GM19468 (cell line): ENCODE measurements around the gene RRM2.
A peak's percentile ranks its signal among the peaks of the same experiment; 100 is the strongest.
"Not testable (repeated sequence)": the region's sequence is repeated elsewhere in the genome, so short reads cannot be mapped to it uniquely, and the experiment has no call there.

ENCODE experiments used
- ATAC-seq: cut with Tn5 transposase; IDR thresholded peaks from one replicate; pipeline ENCODE4 v1.9.1; 2021; ENCODE audit warnings: mild to moderate bottlenecking, moderate library complexity, moderate number of reproducible peaks; ENCODE audit not compliant: unreplicated experiment; ENCODE audit errors: extremely low read depth

Gene RRM2

DNA sequence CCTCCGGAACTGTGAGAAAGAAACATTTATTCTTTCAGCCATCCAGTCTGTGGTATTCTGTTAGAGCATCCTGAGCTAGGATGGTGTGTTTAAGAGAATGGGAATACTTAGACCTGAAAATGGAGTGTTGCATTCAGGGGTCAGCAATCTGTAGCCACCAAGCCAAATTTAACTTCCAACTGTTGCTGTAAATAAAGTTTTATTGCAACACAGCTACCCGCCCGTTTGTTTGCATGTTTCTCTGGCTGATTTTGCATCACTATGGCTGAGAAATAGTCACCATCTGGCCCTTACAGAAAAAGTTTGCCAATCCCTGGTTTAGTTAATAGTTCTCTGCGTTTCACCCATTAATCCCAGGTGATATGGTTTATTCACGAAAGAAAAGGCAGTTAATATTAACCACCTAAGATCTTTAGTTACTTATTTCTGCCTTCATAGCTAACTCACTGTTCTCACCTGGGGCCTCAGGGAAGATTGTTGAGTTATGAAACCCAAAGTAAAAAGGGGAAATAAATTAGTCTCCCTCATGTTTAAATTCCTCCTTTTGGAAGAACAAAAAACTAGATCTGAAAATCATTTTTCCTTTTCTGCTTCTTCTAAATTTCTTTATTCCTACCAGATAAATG lies 32.9 kb upstream of the RRM2 start:
- ATAC-seq = peak; percentile 20

DNA sequence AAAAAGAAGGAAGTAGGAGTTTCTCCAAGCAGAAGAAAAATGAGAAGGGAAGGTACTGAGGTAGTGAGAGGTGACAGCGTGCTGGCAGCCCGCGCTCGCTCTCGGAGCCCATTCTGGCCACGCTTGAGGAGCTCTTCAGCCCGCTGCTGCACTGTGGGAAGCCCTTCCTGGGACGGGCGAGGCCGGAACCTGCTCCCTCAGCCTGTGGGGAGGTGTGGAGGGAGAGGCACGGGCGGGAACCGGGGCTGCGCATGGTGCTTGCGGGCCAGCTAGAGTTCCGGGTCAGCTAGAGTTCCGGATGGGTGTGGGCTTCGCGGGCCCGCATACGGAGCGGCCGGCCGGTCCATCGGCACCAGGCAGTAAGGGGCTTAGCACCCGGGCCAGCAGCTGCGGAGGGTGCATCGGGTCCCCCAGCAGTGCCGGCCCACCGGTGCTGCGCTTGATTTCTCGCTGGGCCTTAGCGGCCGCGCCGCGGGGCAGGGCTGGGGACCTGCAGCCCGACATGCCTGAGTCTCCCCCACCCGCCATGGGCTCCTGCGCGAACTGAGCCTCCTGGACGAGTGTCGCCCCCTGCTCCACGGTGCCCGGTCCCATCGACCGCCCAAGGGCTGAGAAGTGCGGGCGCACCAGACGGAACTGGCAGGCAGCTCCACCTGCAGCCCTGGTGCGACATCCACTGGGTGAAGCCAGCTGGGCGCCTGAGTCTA lies 31.2 kb upstream of the RRM2 start:
- ATAC-seq = no peak

- not testable (repeated sequence) for ATAC-seq
Measured at GRCh38 chr2:10091889-10092244, 30.7 kb upstream of the RRM2 start.

DNA sequence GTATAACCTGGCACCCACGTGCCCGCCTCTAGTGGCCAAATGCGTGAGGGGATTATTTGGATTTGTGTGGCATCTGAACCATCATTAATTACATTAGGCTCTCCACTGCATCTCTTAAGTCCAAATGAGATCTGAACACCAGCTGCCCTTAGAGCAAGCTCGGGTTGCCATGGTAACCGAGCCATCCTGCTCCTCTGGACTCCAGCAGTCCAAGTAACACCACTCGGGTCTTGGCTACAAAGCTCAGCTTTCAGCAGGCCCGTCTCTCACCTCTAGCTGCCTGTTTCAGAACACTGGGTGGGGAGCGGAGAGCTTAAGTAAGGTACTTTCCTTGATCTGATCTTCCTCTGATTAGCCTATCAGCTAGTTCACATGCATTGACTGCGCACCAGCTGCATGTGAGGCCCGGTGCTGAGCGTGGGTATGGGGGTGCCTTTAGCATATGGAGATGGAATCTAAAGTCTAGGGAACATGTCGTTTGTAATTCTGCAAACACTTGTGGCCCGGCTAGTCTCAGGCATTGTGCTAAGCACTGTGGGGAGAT lies 28.2 kb upstream of the RRM2 start:
- ATAC-seq = no peak

GRCh38 chr2:10095175-10095574 lies 27.4 kb upstream of the RRM2 start:
- no peak for ATAC-seq

GRCh38 chr2:10096641-10097040 lies 25.9 kb upstream of the RRM2 start:
- no peak for ATAC-seq

GRCh38 chr2:10097352-10098148 lies 25.0 kb upstream of the RRM2 start:
- ATAC-seq = no peak

- no peak for ATAC-seq
Measured at GRCh38 chr2:10101491-10101890, 21.0 kb upstream of the RRM2 start.

DNA sequence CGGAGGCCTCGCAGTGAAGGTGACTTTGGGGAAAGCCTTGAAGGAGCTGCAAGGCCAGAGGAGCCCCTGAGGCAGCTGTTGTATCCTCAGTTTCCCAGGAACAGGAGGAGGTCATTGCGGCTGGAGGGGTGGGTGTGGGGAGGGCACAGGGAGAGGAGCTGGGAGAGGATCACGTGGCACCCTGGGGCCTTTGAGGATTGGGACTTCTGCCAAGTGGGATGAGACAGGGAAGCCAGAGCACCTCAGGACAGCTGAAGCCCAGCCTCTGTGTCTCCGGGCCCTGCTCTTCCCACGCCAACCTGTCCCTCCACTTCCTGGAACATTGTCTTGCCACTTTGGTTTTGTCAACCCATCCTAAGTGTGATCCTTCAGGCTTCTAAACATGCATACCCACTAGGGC lies 19.4 kb upstream of the RRM2 start:
- no peak for ATAC-seq

GRCh38 chr2:10104906-10105305 lies 17.6 kb upstream of the RRM2 start:
- not testable (repeated sequence) for ATAC-seq

- no peak for ATAC-seq
Measured at GRCh38 chr2:10109311-10109710, 13.2 kb upstream of the RRM2 start.

DNA sequence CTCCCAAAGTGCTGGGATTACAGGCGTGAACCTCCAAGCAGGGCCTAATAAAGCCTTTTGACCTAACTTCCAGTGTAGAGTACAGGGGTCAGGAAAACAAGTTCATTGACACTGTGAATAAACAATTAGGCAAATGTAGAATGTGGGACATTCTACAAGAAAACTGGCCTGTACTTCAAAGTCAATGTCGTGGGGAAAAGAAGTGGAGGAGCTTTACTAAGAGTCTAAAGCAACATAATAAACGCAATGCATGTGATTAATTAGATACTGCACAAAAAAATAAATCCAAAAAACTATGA lies 3.6 kb upstream of the RRM2 start:
- ATAC-seq = no peak

GRCh38 chr2:10119601-10120157 lies 2.9 kb upstream of the RRM2 start:
- no peak for ATAC-seq

- peak; percentile 13 for ATAC-seq
Measured at GRCh38 chr2:10120158-10120876, 2.2 kb upstream of the RRM2 start.

DNA sequence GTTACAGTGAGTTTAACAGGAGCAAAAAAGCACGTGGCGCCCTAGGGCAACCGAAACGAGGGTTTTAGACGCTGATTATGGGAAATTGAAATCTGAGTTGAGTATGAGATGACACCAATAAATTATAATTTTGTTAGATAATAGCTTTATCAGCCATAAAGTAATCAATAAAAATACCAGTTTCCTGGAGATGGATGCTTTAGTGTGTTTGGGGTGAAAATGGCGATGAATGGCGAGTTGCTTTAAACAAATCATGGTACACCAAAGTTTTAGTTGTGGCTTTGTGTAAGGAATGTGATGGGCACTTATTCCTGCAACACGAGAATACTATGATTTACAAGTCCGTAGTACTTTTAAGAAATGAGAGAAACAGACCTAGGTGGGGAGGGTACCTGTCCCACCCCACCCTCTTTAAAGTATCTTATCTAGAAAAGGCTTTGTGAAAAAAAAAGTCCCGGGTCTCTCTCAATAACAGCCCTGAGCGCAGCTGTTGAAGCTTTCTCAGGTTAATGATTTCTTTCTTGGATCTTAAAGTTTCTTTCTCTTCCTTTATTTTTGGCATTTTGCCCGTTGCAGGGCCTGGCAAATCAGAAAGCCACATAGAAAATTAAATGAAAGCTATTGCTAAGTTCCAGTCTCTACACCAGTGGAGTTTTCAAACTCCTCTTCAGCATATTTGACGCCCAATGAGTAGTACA lies 1.5 kb upstream of the RRM2 start:
- no peak for ATAC-seq

DNA sequence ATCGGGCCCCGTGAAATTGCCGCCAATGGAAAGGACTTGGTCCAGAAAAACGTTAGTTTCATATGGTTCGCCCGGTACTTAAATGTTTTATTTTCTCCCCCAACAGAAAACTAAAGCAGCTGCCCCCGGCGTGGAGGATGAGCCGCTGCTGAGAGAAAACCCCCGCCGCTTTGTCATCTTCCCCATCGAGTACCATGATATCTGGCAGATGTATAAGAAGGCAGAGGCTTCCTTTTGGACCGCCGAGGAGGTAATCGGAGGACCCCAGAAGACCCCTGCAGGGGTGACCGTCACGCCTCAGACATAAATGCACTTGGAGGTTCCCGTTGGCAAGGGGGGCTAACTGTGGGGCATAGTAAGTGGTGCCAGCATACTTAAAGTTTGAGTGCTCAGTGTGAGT lies 742 bp downstream of the RRM2 start:
- ATAC-seq = no peak

GRCh38 chr2:10124538-10125045 lies 2.1 kb downstream of the RRM2 start:
- ATAC-seq = no peak

DNA sequence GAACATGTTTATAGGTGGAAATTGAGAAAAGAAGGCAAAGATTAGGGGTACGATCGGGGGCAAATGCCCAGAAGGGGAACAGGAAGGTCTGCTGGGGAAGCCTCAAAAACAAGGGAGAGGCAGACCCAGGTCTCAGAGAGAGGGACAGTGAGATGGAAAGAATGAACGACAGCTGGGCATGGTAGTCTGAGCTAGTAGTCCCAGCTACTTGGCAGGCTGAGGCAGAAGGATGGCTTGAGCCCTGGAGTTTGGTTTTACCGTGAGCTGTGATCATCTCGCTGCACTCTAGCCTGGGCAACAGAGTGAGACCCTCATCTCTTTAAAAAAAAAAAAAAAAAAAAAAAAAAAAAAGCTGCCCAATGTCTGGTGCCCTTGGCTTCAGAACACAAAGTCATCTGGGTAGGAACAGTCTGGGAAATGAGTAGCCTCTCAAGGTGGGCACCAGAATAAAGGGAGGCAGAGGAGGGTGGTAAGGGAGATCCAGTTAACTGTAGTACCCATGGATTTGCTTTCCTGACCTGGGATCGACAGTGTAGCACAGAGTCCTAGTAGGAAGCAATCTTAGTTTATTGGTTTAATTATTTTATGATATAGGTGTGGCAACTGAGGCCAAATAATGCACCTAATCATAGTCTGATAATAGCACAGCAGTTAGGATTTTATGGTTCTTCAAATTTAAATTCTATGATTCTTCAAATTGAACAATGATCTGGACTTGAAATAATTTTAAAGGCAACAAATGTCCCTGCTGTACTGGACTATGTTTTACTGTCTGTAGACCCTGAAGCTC lies 3.5 kb downstream of the RRM2 start:
- ATAC-seq = no peak

GRCh38 chr2:10126632-10127026 lies 4.1 kb downstream of the RRM2 start:
- ATAC-seq = no peak
